HCT116 (cell line): ENCODE data around the gene YWHAB.

ENCODE experiments used
- EZH2 ChIP-seq: fragments of 200-600 bp; sonication (generic); IDR thresholded peaks from 2 replicates; pipeline ENCODE4 v1.6.1; 2017; ENCODE audit warnings: antibody characterized with exemption, mixed run types
- REST ChIP-seq: IDR thresholded peaks from 2 replicates; pipeline ENCODE4 v1.6.1; 2012; ENCODE audit warnings: low read depth
- TF ChIP-seq, protein P1 (sequence below), 3 experiments: fragments of 200-600 bp in 1 of 3; sonication (generic) in 1 of 3; IDR thresholded peaks in 2 of 3; conservative IDR thresholded peaks in 1 of 3; 2 replicates each; pipeline ENCODE4 v1.5.1; 2012 to 2017; ENCODE audit warnings: low read depth in 2 of 3, low read length in 2 of 3, antibody characterized with exemption in 1 of 3, borderline replicate concordance in 1 of 3, control low read depth in 1 of 3, mild to moderate bottlenecking in 1 of 3, mixed read lengths in 1 of 3, mixed run types in 1 of 3, moderate library complexity in 1 of 3; ENCODE audit not compliant: insufficient read depth in 1 of 3

DNA sequence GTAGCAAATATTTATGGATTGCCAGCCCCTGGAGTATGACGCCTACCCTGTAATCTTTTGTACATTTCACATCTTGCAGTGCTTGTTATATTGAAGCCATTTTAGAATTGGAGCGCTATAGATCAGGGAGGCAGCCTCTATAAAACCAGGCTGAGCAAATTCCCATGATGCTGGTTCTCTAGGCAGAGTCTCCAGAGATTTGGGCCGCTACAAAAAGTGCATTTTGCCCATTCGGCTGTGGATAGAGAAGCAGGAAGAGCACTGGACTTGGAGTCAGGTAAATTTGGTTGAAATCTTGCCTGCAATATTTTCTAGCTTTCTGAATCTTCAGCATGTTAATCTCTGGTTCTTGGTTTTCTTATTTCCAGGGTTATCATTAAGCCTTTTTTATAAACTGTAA lies 2.0 kb downstream of the YWHAB start:
- TF ChIP-seq EZH2, result no peak
- no peak for TF ChIP-seq REST
- TF ChIP-seq, protein P1, sequence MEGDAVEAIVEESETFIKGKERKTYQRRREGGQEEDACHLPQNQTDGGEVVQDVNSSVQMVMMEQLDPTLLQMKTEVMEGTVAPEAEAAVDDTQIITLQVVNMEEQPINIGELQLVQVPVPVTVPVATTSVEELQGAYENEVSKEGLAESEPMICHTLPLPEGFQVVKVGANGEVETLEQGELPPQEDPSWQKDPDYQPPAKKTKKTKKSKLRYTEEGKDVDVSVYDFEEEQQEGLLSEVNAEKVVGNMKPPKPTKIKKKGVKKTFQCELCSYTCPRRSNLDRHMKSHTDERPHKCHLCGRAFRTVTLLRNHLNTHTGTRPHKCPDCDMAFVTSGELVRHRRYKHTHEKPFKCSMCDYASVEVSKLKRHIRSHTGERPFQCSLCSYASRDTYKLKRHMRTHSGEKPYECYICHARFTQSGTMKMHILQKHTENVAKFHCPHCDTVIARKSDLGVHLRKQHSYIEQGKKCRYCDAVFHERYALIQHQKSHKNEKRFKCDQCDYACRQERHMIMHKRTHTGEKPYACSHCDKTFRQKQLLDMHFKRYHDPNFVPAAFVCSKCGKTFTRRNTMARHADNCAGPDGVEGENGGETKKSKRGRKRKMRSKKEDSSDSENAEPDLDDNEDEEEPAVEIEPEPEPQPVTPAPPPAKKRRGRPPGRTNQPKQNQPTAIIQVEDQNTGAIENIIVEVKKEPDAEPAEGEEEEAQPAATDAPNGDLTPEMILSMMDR (IDR thresholded peaks at IDR 0.05 in 2 of 3, conservative IDR thresholded peaks at IDR 0.05 in 1 of 3; ENCODE audit: borderline replicate concordance in 1 of 3, insufficient read depth in 1 of 3, low read depth in 2 of 3, low read length in 2 of 3), result no peak
